ENCODE measurements around the gene SST. TPM values are rescaled to one million over a fixed set of nuclear protein-coding genes. Genes with fewer than 3 reads are reported as not detected.

Gene SST
- total RNA-seq (2022; extraction: Qiagen RNA extraction; ENCODE audit: low read depth): not detected in 5 replicates

DNA sequence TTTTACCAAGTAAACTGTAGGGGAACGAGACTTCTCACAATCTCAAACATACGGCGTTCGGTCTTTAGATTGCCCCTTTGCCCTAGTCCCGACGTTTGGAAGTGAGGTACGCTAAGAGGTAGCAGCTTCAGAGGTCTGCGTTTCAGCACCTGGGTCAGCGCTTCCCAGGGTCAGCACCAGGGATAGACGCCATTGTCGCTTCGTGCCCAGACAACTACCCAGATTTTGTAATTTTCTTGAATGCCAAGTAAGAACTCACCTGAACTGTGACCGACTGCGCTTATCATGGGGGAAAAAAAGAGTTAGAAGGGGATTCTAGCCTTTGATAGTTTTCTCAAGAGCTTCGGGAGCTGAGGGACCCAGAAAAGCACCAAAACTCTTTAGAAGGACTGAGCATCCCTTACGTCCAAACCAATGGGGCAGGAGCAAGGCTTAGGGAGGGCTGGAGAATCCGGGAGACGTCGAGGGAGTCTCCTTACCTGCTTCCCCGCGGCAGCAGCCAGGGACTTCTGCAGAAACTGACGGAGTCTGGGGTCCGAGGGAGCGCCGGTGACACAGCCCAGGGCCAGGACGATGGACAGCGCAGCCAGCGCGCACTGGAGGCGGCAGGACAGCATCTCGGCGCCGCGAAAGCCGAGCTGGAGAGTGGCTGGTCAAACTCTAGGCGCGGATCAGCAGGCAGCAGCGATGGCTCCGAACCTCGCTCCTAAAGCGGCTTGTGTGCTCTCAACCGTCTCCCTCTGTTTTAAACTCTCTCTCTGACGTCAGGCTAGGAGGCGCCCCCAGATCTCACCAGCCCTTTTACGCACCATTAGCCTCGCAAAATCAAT lies at the start of gene SST:
SST (minus strand) TSS at position 720 of the 830 bp plus-strand sequence; CDS start at position 617, 103 bp downstream.

DNA sequence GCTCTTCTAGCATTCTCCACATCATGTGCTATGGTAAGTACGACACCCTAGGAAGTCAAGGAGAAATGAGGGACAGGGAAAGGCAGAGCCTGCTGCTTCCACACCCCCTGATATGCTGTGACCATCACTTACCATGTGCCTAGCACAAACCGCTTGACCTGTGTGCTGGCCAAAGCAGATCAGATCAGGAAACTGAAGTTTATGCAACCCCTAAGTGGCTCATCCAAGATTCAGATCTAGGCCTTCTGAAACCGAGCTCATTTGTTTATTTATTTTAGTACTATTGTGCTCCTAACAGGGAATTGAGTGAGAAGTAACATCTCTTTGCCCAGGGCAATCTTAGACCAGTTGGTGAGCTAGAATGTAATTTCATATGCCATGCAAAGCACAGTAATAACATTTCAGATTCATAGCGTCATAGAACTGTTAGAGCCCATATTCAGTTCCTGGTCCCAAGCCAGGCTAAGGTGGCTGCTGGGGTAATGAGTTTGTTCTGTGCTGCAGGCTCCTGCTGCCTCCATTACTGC lies 32.4 kb upstream of the SST start, which contains the start of gene RTP2:
RTP2 (minus strand) TSS at position 51 of the 527 bp plus-strand sequence. CDS start 429 bp downstream, outside the sequence.

Other genes starting within 250 kb of the SST start
- not detected in 5 replicates for gene RTP2, start 32.2 kb upstream of the SST start, total RNA-seq (2022; extraction: Qiagen RNA extraction; ENCODE audit: low read depth)
- gene BCL6, start 75.1 kb upstream of the SST start, total RNA-seq (2022; extraction: Qiagen RNA extraction; ENCODE audit: low read depth): 6.4 to 12.6 TPM (median 9.7 TPM) in 5 replicates